ENCODE results near the gene CSMD2. TPM values are rescaled to one million over a fixed set of nuclear protein-coding genes. Genes with fewer than 3 reads are reported as not detected.

CSMD2 gene
- total RNA-seq, 1 experiment from 2014 or later: not detected

DNA sequence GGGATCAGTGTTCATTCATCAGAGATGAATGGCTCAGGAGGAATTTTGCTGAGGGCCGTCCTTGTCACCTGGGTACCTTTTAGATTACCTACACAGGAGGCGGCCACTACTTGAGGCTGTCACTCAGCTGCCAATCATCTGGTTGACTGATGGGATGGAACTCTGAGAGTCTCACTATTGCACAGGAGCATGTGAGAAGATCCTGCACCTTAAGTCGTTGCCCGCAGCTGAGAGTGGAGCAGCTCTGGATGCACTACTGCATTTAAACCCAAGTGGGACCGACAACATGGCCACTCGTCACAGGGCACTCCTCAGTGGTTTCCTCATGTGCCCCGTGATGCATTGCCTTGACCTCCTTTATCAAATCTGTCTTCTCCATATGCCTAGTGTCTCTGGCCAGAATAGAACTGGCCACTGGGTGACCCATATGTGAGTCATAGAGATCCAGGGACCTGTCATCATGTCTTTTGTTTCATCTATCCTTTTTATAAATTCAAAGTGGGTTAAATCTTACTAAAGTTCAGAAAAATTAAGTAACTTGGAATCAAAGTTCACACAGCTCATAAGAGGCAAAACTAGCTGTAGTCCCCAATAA, 527.1 kb downstream of the CSMD2 start:
- no peak for DNase-seq (ENCODE audit: low read depth)
- in situ Hi-C loops (cut with HindIII; ENCODE audit: low pct_unique_long_range_greater_than_20kb, low sequenced_read_pairs): no loop called here

DNA sequence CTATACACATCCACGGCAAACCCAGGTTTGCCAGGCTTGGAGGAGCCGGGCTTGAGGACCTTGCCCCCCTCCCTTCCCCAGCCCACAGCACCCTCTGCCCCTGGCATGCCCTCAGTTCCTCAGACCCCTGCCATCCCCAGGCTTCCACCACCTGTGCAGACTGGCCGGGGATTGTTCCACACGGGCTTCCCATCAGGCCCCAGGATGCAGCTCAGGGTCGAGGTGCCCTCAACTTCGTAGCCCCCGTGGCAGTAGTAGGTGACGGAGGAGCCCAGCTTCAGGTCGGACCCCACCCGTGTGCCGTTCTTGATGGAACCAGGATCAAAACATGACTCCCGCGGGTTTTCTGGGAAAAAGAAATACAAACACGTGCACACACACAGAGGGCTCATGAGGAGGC, 528.8 kb downstream of the CSMD2 start:
- no peak for DNase-seq (ENCODE audit: low read depth)
- in situ Hi-C loops (cut with HindIII; ENCODE audit: low pct_unique_long_range_greater_than_20kb, low sequenced_read_pairs): no loop called here

DNA sequence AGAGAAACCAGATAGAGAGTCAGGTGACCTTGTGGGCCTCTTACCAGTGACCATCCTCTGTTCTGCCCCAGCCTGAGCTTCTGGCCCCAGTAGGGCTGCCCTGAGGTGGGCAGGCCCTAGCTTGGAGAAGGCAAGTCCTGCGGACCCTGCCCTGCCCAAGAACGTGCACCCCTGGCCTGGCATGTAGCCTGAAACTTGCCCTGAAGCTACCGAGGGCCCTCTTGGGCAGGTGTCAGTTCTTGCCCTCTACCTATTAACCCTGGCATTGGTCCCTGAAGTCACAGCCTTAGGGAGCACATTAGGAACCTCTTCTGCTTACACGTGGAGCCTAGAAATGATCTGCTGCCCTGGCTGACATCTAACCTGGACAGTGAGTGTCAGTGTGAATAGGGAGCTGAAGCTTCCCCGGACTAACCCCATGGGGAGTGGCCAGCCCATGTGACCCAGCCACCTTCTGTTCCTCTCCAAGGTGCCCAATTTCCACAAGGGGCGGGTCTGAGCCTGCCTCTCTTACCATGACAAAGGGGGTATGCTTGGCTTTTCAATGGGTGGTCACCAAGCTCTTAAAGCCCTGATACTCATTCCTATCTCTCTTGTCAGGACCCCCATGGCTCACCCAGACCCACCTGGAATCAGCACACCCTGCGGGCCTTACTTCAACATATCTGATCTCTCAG, 529.6 kb downstream of the CSMD2 start:
- in situ Hi-C loops (cut with HindIII; ENCODE audit: low pct_unique_long_range_greater_than_20kb, low sequenced_read_pairs): no loop called here
- no peak for DNase-seq (ENCODE audit: low read depth)

DNA sequence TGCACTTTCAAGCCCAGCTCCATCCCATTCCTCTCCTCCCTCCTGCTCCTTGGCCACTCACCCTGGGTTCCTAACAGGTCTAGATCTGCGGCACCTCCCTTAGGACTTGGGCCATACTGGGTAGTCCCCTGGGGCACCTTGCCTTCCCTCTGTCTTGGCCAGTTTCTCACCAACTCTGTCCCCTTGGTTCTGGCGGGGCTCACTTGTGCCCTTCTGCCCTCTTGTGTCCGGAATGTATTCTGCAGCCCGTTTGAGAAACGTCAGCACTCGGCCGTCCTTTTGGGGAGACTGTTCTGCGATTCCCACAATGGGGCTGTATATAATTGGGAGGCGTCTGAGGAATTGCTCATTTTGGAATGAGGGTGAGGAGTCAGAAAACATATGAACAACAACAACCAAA, 530.2 kb downstream of the CSMD2 start:
- in situ Hi-C loops (cut with HindIII; ENCODE audit: low pct_unique_long_range_greater_than_20kb, low sequenced_read_pairs): no loop called here
- DNase-seq (ENCODE audit: low read depth): peak; percentile 11

GRCh38 chr1:33634143-33634542, 530.9 kb downstream of the CSMD2 start:
- in situ Hi-C loops (cut with HindIII; ENCODE audit: low pct_unique_long_range_greater_than_20kb, low sequenced_read_pairs): no loop called here

GRCh38 chr1:33633019-33633801, 531.8 kb downstream of the CSMD2 start:
- DNase-seq (ENCODE audit: low read depth): peak; percentile 56
- in situ Hi-C loops (cut with HindIII; ENCODE audit: low pct_unique_long_range_greater_than_20kb, low sequenced_read_pairs): no loop called here

More at GRCh38 chr1:33634143-33634542, 530.9 kb downstream of the CSMD2 start:
- DNase-seq (ENCODE audit: low read depth): no peak

DNA sequence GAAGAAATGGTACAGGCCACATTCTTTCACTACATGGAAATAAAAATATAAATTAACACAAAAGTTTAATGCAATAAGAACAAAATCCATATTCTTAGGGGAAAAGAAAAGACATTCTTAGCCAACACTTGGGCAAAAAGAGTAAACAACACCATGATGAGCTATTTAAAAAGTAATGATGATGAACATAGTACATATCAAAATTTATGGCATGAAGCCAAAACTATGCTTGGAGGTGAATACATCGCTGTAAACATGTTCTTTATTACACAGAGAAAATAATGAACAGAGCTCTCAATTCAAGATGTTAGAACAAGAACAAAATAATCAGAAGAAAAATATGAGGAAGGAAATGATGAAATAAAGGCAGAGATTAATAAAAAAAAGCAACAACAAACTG, 534.3 kb downstream of the CSMD2 start:
- in situ Hi-C loops (cut with HindIII; ENCODE audit: low pct_unique_long_range_greater_than_20kb, low sequenced_read_pairs): no loop called here
- DNase-seq (ENCODE audit: low read depth): no peak

DNA sequence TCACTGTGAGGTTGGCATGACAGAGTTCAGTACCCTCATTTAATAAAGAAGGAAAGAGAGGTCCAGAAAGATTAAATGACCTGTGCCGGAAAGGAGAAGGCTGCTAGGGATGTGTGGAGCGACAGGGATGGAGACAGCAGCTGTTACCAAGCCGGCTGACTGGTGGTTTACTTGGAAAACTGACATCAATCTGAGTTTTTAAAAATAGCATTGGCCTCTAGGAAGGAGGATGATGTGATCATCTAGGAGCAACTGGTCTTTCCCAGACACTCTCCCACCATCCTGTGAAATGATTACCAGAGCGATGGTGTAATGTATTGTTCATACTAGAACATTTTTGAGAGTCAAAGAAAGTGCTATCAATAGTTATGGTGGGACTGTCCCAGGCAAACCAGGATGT, 538.2 kb downstream of the CSMD2 start:
- DNase-seq (ENCODE audit: low read depth): no peak

DNA sequence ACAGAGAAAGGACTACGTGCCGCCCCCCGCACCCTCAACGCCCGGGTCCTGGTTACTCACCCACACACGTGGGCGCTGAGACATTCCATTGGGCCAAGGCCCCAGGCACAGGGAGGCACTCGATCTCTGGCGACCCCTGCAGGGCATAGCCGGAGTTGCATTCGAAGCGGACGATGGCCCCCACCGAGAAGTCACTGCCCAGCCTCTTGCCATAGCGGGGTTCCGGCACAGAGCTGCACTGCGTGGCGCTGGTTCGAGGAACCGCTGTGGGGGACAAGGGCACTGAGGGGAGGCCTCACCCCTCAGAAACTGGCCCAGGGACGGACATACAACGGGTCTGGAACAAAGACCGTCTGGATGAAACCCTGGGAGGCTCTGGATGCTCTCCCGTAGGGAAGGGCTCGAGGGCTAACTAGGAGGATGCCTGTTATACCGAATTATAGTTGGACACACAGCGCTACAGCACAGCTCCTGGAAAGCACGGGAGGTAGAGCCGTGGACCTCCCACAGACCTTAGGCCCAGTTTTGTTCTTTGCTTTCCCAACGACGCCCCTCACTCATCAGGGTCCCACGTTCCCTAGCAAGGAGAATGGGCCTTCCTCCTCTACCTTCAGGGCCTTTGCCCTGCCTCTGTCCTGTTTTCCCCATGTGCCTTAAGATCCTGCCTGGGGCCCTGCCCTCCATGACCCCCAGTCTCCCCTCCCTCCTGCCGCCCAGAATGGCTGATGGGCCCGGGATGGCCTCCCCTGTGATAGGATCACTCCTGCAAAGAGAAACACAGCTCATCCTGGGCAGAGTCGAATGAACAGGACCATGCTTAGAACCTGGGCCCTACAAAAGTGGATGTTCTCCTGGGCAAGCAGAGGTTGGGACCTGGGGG, 539.8 kb downstream of the CSMD2 start:
- no peak for DNase-seq (ENCODE audit: low read depth)
- in situ Hi-C loops (cut with HindIII; ENCODE audit: low pct_unique_long_range_greater_than_20kb, low sequenced_read_pairs): no loop called here

More for the DNA sequence above, 538.2 kb downstream of the CSMD2 start:
- in situ Hi-C loops (cut with HindIII; ENCODE audit: low pct_unique_long_range_greater_than_20kb, low sequenced_read_pairs): no loop called here

GRCh38 chr1:33624261-33624990, 540.6 kb downstream of the CSMD2 start:
- no peak for DNase-seq (ENCODE audit: low read depth)
- in situ Hi-C loops (cut with HindIII; ENCODE audit: low pct_unique_long_range_greater_than_20kb, low sequenced_read_pairs): no loop called here

DNA sequence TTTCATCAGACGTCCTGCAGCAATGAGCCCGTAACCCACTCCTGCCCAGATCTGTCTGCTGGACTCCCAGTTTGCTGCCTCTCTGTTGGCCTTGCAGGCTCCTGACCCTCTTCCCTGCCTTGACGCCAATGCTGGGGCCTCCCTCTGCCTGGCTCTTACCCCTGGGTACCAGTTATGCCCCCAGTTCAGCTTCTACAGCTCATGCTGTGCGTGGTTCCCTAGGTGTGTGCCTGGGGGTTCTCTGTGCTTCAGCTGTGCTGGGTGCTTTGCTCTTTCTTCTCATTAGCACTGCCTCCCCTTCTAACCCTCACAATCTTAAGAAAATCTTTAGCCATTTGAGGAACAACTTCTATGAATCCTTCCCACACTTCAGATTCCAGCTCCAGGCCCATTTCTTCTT, 541.2 kb downstream of the CSMD2 start:
- in situ Hi-C loops (cut with HindIII; ENCODE audit: low pct_unique_long_range_greater_than_20kb, low sequenced_read_pairs): no loop called here
- DNase-seq (ENCODE audit: low read depth): no peak

GRCh38 chr1:33622757-33623156, 542.3 kb downstream of the CSMD2 start:
- in situ Hi-C loops (cut with HindIII; ENCODE audit: low pct_unique_long_range_greater_than_20kb, low sequenced_read_pairs): no loop called here
- DNase-seq (ENCODE audit: low read depth): no peak

- DNase-seq (ENCODE audit: low read depth): no peak
- in situ Hi-C loops (cut with HindIII; ENCODE audit: low pct_unique_long_range_greater_than_20kb, low sequenced_read_pairs): no loop called here
These were observed 546.4 kb downstream of the CSMD2 start for GRCh38 chr1:33618636-33619035.

DNA sequence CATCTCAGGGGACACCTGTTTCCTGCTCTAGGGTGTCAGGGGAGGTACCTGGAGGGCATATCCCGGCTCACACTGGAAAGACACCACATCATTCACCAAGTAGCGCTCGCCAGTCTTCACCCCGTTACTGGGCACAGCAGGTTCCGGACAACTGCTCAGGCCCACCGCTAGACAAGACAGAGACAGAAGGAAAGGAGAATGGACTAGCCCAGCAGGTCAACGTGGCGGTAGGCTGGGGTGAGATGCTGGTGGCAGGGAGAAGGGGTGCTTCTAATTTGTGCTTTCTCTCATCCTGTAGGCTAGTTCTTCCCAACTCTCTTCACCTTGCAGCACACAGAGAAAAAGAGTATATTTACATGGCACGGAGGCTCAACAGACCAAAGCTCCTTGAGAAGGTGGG, 547.6 kb downstream of the CSMD2 start:
- DNase-seq (ENCODE audit: low read depth): no peak
- in situ Hi-C loops (cut with HindIII; ENCODE audit: low pct_unique_long_range_greater_than_20kb, low sequenced_read_pairs): no loop called here

GRCh38 chr1:33616780-33617179, 548.2 kb downstream of the CSMD2 start:
- no peak for DNase-seq (ENCODE audit: low read depth)
- in situ Hi-C loops (cut with HindIII; ENCODE audit: low pct_unique_long_range_greater_than_20kb, low sequenced_read_pairs): no loop called here

GRCh38 chr1:33615546-33615945, 549.5 kb downstream of the CSMD2 start:
- in situ Hi-C loops (cut with HindIII; ENCODE audit: low pct_unique_long_range_greater_than_20kb, low sequenced_read_pairs): no loop called here
- no peak for DNase-seq (ENCODE audit: low read depth)

DNA sequence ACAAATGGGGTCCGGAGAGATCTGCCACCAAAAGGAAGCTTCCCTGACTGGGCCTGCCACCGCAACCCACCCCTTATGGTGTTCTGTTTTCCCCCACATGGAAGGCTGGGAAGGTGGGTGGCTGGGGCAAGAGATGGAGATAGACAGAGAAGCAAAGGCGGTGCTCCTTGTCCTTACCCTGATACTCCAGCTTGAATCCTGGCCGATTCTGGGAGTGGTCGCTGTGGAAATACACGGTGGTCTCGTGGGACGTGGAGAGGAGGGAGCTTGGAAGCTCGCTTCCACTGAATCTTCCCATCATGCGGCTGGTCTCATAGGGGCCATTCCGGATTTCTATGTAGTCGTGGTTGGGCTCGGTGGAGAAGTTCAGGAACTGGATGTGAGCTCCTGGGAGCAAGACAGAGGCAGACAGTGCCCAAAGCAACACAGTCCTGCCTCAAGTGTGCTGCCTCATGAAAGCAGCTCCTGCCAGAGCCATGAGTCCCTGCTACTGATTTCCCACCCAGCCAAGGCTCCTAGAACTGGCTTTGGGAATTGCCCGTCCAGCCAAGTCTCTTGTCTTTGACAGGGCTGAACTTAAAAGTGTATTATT, 554.1 kb downstream of the CSMD2 start:
- DNase-seq (ENCODE audit: low read depth): no peak
- in situ Hi-C loops (cut with HindIII; ENCODE audit: low pct_unique_long_range_greater_than_20kb, low sequenced_read_pairs): no loop called here

GRCh38 chr1:33610391-33610790, 554.6 kb downstream of the CSMD2 start:
- no peak for DNase-seq (ENCODE audit: low read depth)
- in situ Hi-C loops (cut with HindIII; ENCODE audit: low pct_unique_long_range_greater_than_20kb, low sequenced_read_pairs): no loop called here

Measured in Caki2 (cell line).